Endodermal cell (in vitro differentiated cells): Measurements from ENCODE around the gene HGFAC. TPM values are rescaled to one million over a fixed set of nuclear protein-coding genes. Genes with fewer than 3 reads are reported as not detected.

Source experiments
- DNase-seq: peaks from one replicate; pipeline ENCODE4 v3.0.0-alpha.2; 2017
- H3K27ac ChIP-seq: 2 replicates; pipeline ENCODE4 v1.5.1; 2013; ENCODE audit warnings: mild to moderate bottlenecking, low read depth, low read length, moderate library complexity
- H3K27me3 ChIP-seq: 2 replicates; pipeline ENCODE4 v1.6.1; 2013; ENCODE audit warnings: mild to moderate bottlenecking, low read length, moderate library complexity; ENCODE audit not compliant: insufficient read depth, control insufficient read depth, poor library complexity, severe bottlenecking
- H3K36me3 ChIP-seq: 2 replicates; pipeline ENCODE4 v1.7.0; 2013; ENCODE audit warnings: mild to moderate bottlenecking, low read length, moderate library complexity; ENCODE audit not compliant: control insufficient read depth, insufficient read depth
- H3K4me1 ChIP-seq: one replicate; pipeline ENCODE4 v1.7.0; 2013; ENCODE audit warnings: low read length; ENCODE audit not compliant: control insufficient read depth, insufficient read depth
- H3K4me3 ChIP-seq: 2 replicates; pipeline ENCODE4 v1.5.1; 2013; ENCODE audit warnings: mild to moderate bottlenecking, low read length, moderate library complexity
- H3K9ac ChIP-seq: 2 replicates; pipeline ENCODE4 v1.6.1; 2013; ENCODE audit warnings: mild to moderate bottlenecking, low read length, moderate library complexity; ENCODE audit not compliant: poor library complexity, severe bottlenecking; ENCODE audit errors: extremely low read depth
- H3K9me3 ChIP-seq: 2 replicates; pipeline ENCODE4 v1.6.1; 2013; ENCODE audit warnings: mild to moderate bottlenecking, low read length, moderate library complexity; ENCODE audit not compliant: control insufficient read depth
- H3K27ac Mint-ChIP-seq: 2 replicates; pipeline ENCODE4 v1.8.0; 2020; ENCODE audit warnings: mixed read lengths
- H3K27me3 Mint-ChIP-seq: 2 replicates; pipeline ENCODE4 v1.8.0; 2021; ENCODE audit warnings: mild to moderate bottlenecking, mixed read lengths; ENCODE audit not compliant: insufficient read depth
- H3K36me3 Mint-ChIP-seq: 2 replicates; pipeline ENCODE4 v1.8.0; 2020; ENCODE audit warnings: low read depth, mixed read lengths
- H3K4me1 Mint-ChIP-seq: 2 replicates; pipeline ENCODE4 v1.8.0; 2020; ENCODE audit warnings: mixed read lengths
- H3K4me3 Mint-ChIP-seq: 2 replicates; pipeline ENCODE4 v1.8.0; 2020; ENCODE audit warnings: mild to moderate bottlenecking, moderate library complexity, mixed read lengths
- H3K9me3 Mint-ChIP-seq: 2 replicates; pipeline ENCODE4 v1.8.0; 2020; ENCODE audit warnings: mild to moderate bottlenecking, mixed read lengths
- WGBS, 2 experiments: methylation state at CpG; one replicate each; pipeline versions ENCODE4 v1.1.5 to v1.1.7; 2013; ENCODE audit warnings: missing lambda C conversion rate in 2 of 2, mixed read lengths in 1 of 2; ENCODE audit not compliant: insufficient coverage in 1 of 2, insufficient read length in 1 of 2; 5-methylcytosine and 5-hydroxymethylcytosine counted together
- total RNA-seq, 2 donors: library from RNA; stranded (reverse); fragmentation: NEBNext Ultra II Directional in 1 of 2; extraction: Animal tissue kit (Norgen Biotek cat#: 25700) in 1 of 2; gene quantifications; 2 replicates in 1 of 2; 3 replicates in 1 of 2; pipeline ENCODE4 v1.2.1, GENCODE V29; 2021
- TF ChIP-seq, protein P1 (sequence below): fragments of 200-600 bp; sonication (generic); conservative IDR thresholded peaks from 2 replicates; pipeline ENCODE4 v1.5.0; 2021; ENCODE audit warnings: antibody characterized with exemption, mild to moderate bottlenecking

HGFAC gene
- total RNA-seq, 2 donors from 2014 or later: 0.46 TPM; not detected in 1

- no peak overlapping the region for H3K9ac ChIP-seq
- TF ChIP-seq, protein P1, sequence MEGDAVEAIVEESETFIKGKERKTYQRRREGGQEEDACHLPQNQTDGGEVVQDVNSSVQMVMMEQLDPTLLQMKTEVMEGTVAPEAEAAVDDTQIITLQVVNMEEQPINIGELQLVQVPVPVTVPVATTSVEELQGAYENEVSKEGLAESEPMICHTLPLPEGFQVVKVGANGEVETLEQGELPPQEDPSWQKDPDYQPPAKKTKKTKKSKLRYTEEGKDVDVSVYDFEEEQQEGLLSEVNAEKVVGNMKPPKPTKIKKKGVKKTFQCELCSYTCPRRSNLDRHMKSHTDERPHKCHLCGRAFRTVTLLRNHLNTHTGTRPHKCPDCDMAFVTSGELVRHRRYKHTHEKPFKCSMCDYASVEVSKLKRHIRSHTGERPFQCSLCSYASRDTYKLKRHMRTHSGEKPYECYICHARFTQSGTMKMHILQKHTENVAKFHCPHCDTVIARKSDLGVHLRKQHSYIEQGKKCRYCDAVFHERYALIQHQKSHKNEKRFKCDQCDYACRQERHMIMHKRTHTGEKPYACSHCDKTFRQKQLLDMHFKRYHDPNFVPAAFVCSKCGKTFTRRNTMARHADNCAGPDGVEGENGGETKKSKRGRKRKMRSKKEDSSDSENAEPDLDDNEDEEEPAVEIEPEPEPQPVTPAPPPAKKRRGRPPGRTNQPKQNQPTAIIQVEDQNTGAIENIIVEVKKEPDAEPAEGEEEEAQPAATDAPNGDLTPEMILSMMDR: no peak
- peaks cover 8% of the 10 kb centered on the region for H3K27me3 ChIP-seq
- no peaks in the 10 kb centered on the region for H3K36me3 ChIP-seq
- no peaks in the 10 kb centered on the region for H3K9me3 Mint-ChIP-seq
- H3K4me1 Mint-ChIP-seq: peaks cover 3% of the 10 kb centered on the region
- whole genome bisulfite sequencing, 2 experiments: 96 to 100% methylated on average over 1 to 6 of the region's 6 CpGs
- H3K4me3 ChIP-seq: no peak overlapping the region
- H3K36me3 Mint-ChIP-seq: peaks cover 3% of the 10 kb centered on the region
- H3K27ac Mint-ChIP-seq: no peak overlapping the region
- peaks cover 12% of the 10 kb centered on the region for H3K4me1 ChIP-seq
- H3K27ac ChIP-seq: no peak overlapping the region
- DNase-seq: peak; percentile 43
- peaks cover 42% of the 10 kb centered on the region for H3K27me3 Mint-ChIP-seq
- H3K9me3 ChIP-seq: no peaks in the 10 kb centered on the region
- H3K4me3 Mint-ChIP-seq: no peak overlapping the region
Observed at GRCh38 chr4:3497095-3497494, 55.3 kb downstream of the HGFAC start.

DNA sequence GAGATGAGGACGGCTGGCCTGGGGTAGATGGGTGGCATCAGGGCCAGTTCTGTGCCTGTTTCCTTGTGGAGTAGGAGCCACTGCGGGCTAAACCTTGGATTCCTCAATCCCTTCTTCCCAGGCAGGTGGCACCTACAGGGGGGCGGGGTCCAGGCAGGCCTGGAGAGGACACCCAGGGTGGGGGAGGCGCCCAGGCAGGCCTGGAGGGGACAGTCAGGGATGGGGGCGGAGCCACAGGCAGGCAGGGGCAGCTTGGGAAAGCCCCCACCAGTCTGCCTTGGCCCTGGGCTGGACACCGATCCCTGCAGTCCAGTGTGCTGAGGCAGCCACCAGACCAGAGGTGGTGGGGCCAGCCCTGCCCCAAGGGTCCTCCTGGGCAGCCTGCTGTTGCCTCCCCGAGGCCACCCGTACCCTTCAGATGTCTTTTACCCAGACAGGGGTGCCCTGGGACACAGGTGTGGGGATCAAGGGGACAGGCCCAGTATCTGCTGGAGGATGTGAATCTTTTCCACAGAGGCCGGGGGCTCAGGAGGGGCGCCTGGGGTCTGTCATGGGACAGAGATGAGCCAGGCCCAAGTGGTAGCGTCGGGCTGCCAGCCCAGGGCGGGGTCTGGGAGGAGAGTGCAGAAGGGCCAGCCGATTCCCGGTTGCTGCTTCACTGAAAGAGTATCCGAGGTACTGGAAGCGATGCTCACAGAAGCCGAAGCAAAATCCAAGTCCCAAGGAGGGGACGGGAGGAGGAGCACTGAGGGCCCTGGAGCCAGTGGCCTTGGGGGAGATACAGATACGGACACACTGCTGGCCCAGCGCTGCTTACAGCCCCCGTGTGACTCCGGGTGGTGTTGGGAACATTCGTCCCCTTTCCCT is 56.0 kb downstream of the HGFAC start:
- no peak overlapping the region for H3K27ac ChIP-seq
- 92 to 93% methylated on average over 16 to 24 of the region's 24 CpGs for WGBS, 2 experiments
- Mint-ChIP-seq H3K36me3 (peaks cover 3% of the 10 kb centered on the region), H3K4me3 (no peak overlapping the region), H3K27ac (no peak overlapping the region), H3K4me1 (peaks cover 3% of the 10 kb centered on the region), H3K27me3 (peaks cover 36% of the 10 kb centered on the region), H3K9me3 (no peaks in the 10 kb centered on the region)
- TF ChIP-seq, protein P1: no peak
- H3K9me3 ChIP-seq: no peaks in the 10 kb centered on the region
- DNase-seq: peak; percentile 51
- no peak overlapping the region for H3K9ac ChIP-seq
- no peaks in the 10 kb centered on the region for H3K36me3 ChIP-seq
- H3K4me1 ChIP-seq: peaks cover 12% of the 10 kb centered on the region
- H3K27me3 ChIP-seq: peaks cover 1% of the 10 kb centered on the region
- no peak overlapping the region for H3K4me3 ChIP-seq

- Mint-ChIP-seq H3K36me3 (peaks cover 8% of the 10 kb centered on the region), H3K4me1 (peaks cover 3% of the 10 kb centered on the region), H3K27me3 (peaks cover 33% of the 10 kb centered on the region), H3K27ac (no peak overlapping the region), H3K4me3 (no peak overlapping the region), H3K9me3 (no peaks in the 10 kb centered on the region)
- 91 to 100% methylated on average over 3 to 11 of the region's 11 CpGs for WGBS, 2 experiments
- TF ChIP-seq, protein P1: no peak
- peaks cover 1% of the 10 kb centered on the region for H3K36me3 ChIP-seq
- H3K4me3 ChIP-seq: no peak overlapping the region
- H3K27me3 ChIP-seq: no peaks in the 10 kb centered on the region
- DNase-seq: no peak
- H3K9me3 ChIP-seq: no peaks in the 10 kb centered on the region
- no peak overlapping the region for H3K9ac ChIP-seq
- peaks cover 12% of the 10 kb centered on the region for H3K4me1 ChIP-seq
- no peak overlapping the region for H3K27ac ChIP-seq
Observed at GRCh38 chr4:3498407-3498806, 56.6 kb downstream of the HGFAC start.

Other genes starting within 250 kb of the HGFAC start
- gene MSANTD1, start 192.8 kb upstream of the HGFAC start, total RNA-seq: 1 to 10 TPM in 1 of 2 donors, under 1 TPM in 1; 1.00 to 2.5 TPM
- gene RGS12, start 148.9 kb upstream of the HGFAC start, total RNA-seq: 10 to 100 TPM; 45.2 to 48.6 TPM
- 1 to 10 TPM in 1 of 2 donors, under 1 TPM in 1; 0.38 to 1.3 TPM for gene DOK7, start 21.3 kb downstream of the HGFAC start, total RNA-seq
- 100 to 1,000 TPM; 111 to 129 TPM for gene LRPAP1, start 90.5 kb downstream of the HGFAC start, total RNA-seq